ENCODE results near the gene LMBRD1.

Gene LMBRD1

DNA sequence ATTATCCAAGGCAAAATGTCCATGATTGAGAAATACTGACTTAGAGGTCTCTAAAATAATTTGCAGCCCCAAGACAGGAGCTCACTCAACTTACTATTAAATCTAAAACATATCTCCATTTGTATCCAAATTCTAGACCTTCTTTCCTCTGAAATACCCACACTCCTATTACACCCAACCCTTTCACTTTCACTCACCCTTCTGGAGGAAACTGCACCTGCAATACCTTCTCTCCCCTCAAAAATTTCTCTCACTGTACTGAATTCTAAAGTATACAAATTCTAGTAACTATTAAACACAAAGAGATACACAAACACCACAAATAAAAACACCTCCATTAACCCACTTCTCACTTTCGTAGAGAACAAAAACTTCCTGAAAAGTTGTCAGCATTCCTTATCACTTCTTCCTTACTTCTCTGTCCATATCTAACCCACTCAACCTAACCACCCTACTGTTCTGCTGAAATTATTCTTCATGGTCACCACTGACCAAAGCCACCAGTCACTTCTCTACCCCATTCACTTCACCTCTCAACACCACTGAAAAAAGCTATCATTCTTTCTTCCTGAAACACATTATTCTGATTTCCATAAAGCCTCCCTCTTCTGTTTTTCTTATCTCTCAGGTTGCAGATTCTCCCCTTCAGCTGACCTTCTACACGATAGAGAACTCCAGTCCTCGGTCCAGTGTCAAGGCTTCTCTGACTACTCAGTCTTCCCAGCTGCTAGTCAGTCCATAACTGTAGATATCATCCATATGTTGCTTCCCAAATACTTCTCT lies 12.0 kb downstream of the LMBRD1 start:
- Histone ChIP-seq H3K4me3 (ENCODE audit: insufficient read depth, low read depth, low read length, poor library complexity, severe bottlenecking) (no peak overlapping the region), H3K27me3 (replicated peaks; ENCODE audit: control insufficient read depth, insufficient read depth, low read length, poor library complexity, severe bottlenecking) (no peaks in the 10 kb centered on the region), H3K36me3 (ENCODE audit: control insufficient read depth, insufficient read depth, low read length) (peaks cover 10% of the 10 kb centered on the region), H3K27ac (ENCODE audit: insufficient read depth, low read length, poor library complexity, severe bottlenecking) (no peak overlapping the region), H3K4me1 (ENCODE audit: control insufficient read depth, insufficient read depth, low read length, poor library complexity, severe bottlenecking) (no peaks in the 10 kb centered on the region), H3K9me3 (ENCODE audit: control insufficient read depth, low read length) (no peaks in the 10 kb centered on the region)
- no peak for DNase-seq

DNA sequence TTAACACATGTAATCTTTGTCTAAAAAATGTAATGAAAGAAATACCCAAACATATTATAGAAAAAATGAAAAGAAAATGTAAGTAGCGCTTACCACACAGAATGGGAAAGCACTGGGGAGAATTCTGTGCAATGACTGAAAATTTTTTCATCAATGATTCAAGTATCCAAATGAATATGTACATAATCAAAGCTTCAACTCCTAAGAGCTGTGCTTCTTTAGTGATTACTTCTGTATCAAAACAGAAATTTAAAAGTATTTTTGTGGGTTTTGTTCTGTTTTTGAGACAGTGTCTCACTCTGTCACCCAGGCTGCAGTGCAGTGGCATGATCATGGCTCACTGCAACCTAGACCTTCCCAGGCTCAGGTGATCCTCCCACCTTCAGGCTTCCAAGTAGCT lies 13.7 kb downstream of the LMBRD1 start:
- Histone ChIP-seq H3K27ac (ENCODE audit: insufficient read depth, low read length, poor library complexity, severe bottlenecking) (no peak overlapping the region), H3K36me3 (ENCODE audit: control insufficient read depth, insufficient read depth, low read length) (peaks cover 11% of the 10 kb centered on the region), H3K27me3 (replicated peaks; ENCODE audit: control insufficient read depth, insufficient read depth, low read length, poor library complexity, severe bottlenecking) (no peaks in the 10 kb centered on the region), H3K4me1 (ENCODE audit: control insufficient read depth, insufficient read depth, low read length, poor library complexity, severe bottlenecking) (no peaks in the 10 kb centered on the region), H3K9me3 (ENCODE audit: control insufficient read depth, low read length) (no peaks in the 10 kb centered on the region), H3K4me3 (ENCODE audit: insufficient read depth, low read depth, low read length, poor library complexity, severe bottlenecking) (no peak overlapping the region)
- no peak for DNase-seq

DNA sequence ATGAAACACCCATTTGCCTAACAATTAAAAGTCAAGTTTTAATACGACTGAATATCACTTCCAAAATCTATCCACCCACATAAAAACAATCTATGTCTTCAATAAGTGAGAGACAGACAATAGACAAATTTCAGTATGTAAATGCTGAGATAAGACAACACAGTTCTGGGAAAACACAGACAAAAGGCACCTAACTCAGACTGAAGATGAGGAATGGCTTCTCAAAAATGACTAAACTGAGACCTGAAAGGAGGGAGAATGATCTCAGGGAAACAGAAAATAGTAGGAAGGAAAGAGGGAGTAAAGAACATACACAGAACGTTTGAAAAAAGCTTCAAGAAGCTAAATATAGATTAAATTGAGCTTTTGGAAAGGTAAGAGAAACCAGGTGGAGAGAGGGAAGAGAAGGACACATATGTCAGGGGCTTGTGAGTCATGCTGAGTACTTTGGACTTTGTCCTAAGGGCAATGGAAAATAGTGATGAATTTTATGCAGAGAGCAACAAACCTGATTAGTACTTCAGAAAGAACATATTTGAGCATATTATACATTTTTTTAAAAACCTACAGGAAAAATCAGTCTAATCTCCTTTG lies 16.1 kb downstream of the LMBRD1 start:
- H3K4me1 ChIP-seq (ENCODE audit: control insufficient read depth, insufficient read depth, low read length, poor library complexity, severe bottlenecking), result no peaks in the 10 kb centered on the region
- DNase-seq, result no peak
- peaks cover 11% of the 10 kb centered on the region for H3K36me3 ChIP-seq (ENCODE audit: control insufficient read depth, insufficient read depth, low read length)
- H3K27ac ChIP-seq (ENCODE audit: insufficient read depth, low read length, poor library complexity, severe bottlenecking), result no peak overlapping the region
- no peak overlapping the region for H3K4me3 ChIP-seq (ENCODE audit: insufficient read depth, low read depth, low read length, poor library complexity, severe bottlenecking)
- H3K27me3 ChIP-seq (replicated peaks; ENCODE audit: control insufficient read depth, insufficient read depth, low read length, poor library complexity, severe bottlenecking), result no peaks in the 10 kb centered on the region
- H3K9me3 ChIP-seq (ENCODE audit: control insufficient read depth, low read length), result no peaks in the 10 kb centered on the region

DNA sequence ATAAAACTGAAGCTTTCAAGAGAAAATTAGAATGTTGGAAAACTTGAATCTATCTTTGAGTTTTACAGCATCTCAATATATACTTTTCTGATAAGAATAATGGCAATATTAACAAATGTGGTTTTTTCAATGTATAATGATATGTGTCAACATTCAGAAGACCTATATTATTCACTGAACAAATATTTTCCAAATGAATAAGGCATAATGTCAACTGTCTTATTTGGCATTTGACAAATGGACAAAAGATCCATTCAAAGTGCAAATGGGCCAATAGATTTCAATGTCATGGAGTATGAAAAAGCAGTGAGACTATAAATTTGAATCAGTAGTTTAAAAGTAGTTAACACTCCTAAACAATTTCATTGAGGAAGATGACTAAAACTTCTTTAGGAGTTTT lies 20.9 kb downstream of the LMBRD1 start:
- H3K36me3 ChIP-seq (ENCODE audit: control insufficient read depth, insufficient read depth, low read length), result peaks cover 11% of the 10 kb centered on the region

DNA sequence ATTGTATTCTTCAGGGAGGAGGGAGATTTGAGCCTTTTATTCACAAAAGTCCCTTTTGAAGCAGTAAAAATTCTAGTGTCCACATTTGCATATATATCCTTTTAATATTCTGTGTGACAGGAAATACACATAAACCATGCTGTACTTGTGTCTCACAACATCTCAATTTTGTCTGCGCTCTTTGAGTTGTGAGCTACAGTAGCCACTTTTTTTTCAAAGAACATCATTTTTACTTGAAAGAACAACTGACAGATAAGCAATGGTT lies 21.3 kb downstream of the LMBRD1 start:
- H3K27ac ChIP-seq (ENCODE audit: insufficient read depth, low read length, poor library complexity, severe bottlenecking), result no peak overlapping the region
- H3K4me3 ChIP-seq (ENCODE audit: insufficient read depth, low read depth, low read length, poor library complexity, severe bottlenecking), result no peak overlapping the region
- no peaks in the 10 kb centered on the region for H3K4me1 ChIP-seq (ENCODE audit: control insufficient read depth, insufficient read depth, low read length, poor library complexity, severe bottlenecking)
- H3K27me3 ChIP-seq (replicated peaks; ENCODE audit: control insufficient read depth, insufficient read depth, low read length, poor library complexity, severe bottlenecking), result no peaks in the 10 kb centered on the region
- no peak for DNase-seq
- H3K9me3 ChIP-seq (ENCODE audit: control insufficient read depth, low read length), result no peaks in the 10 kb centered on the region
- peaks cover 8% of the 10 kb centered on the region for H3K36me3 ChIP-seq (ENCODE audit: control insufficient read depth, insufficient read depth, low read length)

More for the DNA sequence above, 20.9 kb downstream of the LMBRD1 start:
- no peak for DNase-seq
- H3K27ac ChIP-seq (ENCODE audit: insufficient read depth, low read length, poor library complexity, severe bottlenecking), result no peak overlapping the region
- no peak overlapping the region for H3K4me3 ChIP-seq (ENCODE audit: insufficient read depth, low read depth, low read length, poor library complexity, severe bottlenecking)
- no peaks in the 10 kb centered on the region for H3K9me3 ChIP-seq (ENCODE audit: control insufficient read depth, low read length)
- H3K27me3 ChIP-seq (replicated peaks; ENCODE audit: control insufficient read depth, insufficient read depth, low read length, poor library complexity, severe bottlenecking), result no peaks in the 10 kb centered on the region
- no peaks in the 10 kb centered on the region for H3K4me1 ChIP-seq (ENCODE audit: control insufficient read depth, insufficient read depth, low read length, poor library complexity, severe bottlenecking)

DNA sequence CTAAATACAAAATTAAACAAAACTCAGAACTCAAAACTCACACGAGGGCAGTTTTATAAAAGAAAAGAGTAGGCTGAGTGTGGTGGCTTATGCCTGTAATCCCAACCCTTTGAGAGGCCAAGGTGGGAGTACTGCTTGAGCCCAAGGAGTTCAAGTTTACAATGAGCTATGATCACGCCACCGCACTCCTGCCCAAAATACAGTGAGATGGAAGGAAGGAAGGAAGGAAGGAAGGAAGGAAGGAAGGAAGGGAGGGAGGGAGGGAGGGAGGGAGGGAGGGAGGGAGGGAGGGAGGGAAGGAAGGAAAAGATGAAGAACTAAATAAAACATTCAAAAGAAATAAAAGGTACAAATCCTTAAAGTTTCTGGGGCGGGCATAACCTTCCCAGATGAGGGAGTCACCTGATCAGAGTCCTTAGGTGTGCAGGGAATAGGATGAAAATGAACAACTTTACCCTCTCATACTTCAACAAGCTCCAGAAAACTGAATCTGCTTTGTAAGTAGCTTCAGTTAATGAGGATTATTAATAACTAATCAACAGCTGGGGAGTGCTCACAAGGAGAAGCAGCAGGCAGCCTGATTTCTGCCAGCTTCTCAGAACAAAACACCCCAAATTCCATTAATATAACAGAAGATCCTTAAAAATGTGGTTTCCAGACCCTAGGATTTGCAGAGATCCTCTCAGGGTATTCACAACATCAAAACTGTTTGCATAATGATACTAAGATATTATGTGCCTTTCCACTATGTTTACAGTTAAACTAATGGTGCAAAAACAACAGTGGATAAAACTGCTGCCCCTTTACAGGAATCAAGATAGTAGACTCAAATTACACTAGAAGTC lies 21.8 kb downstream of the LMBRD1 start:
- no peak overlapping the region for H3K4me3 ChIP-seq (ENCODE audit: insufficient read depth, low read depth, low read length, poor library complexity, severe bottlenecking)
- peaks cover 7% of the 10 kb centered on the region for H3K36me3 ChIP-seq (ENCODE audit: control insufficient read depth, insufficient read depth, low read length)
- no peak for DNase-seq
- no peaks in the 10 kb centered on the region for H3K4me1 ChIP-seq (ENCODE audit: control insufficient read depth, insufficient read depth, low read length, poor library complexity, severe bottlenecking)
- H3K27me3 ChIP-seq (replicated peaks; ENCODE audit: control insufficient read depth, insufficient read depth, low read length, poor library complexity, severe bottlenecking), result no peaks in the 10 kb centered on the region
- H3K9me3 ChIP-seq (ENCODE audit: control insufficient read depth, low read length), result no peaks in the 10 kb centered on the region
- H3K27ac ChIP-seq (ENCODE audit: insufficient read depth, low read length, poor library complexity, severe bottlenecking), result no peak overlapping the region

DNA sequence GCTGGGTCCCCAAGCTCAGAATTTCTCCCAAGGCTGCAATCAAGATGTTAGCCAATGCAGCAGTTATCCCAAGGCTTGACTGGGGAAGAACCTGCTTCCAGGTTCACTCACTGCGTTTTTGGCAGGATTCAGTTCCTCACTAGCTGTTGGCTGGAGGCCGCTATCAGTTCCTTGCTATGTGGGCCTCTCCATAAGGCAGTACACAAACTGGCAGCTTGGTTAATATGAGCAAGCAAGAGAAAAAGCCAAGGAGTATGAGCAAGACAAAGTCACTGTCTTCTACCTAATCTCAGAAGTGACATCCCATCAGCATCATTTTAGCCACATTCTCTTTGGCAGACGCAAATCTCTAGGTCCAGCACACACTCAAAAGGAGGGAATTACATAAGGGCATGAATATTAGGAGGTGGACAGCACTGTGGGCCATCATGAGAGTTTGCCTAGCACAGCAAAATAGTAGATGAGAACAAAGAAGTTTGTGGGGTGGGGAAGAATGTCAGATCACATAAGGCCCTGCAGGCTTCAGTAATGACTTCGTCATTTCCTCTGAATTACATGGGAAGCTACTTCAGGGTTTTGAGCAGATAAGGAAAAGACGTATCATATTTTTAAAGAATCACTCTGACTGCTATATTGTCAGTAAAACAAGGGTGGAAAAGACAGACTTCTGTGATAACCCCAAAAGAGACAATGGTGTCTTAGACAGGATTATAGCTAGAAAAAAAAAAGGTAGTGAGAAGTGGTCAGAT lies 25.5 kb downstream of the LMBRD1 start:
- Histone ChIP-seq H3K27ac (ENCODE audit: insufficient read depth, low read length, poor library complexity, severe bottlenecking) (no peak overlapping the region), H3K4me1 (ENCODE audit: control insufficient read depth, insufficient read depth, low read length, poor library complexity, severe bottlenecking) (no peaks in the 10 kb centered on the region), H3K9me3 (ENCODE audit: control insufficient read depth, low read length) (no peaks in the 10 kb centered on the region), H3K27me3 (replicated peaks; ENCODE audit: control insufficient read depth, insufficient read depth, low read length, poor library complexity, severe bottlenecking) (no peaks in the 10 kb centered on the region), H3K36me3 (ENCODE audit: control insufficient read depth, insufficient read depth, low read length) (peaks cover 6% of the 10 kb centered on the region), H3K4me3 (ENCODE audit: insufficient read depth, low read depth, low read length, poor library complexity, severe bottlenecking) (no peak overlapping the region)
- DNase-seq, result no peak

DNA sequence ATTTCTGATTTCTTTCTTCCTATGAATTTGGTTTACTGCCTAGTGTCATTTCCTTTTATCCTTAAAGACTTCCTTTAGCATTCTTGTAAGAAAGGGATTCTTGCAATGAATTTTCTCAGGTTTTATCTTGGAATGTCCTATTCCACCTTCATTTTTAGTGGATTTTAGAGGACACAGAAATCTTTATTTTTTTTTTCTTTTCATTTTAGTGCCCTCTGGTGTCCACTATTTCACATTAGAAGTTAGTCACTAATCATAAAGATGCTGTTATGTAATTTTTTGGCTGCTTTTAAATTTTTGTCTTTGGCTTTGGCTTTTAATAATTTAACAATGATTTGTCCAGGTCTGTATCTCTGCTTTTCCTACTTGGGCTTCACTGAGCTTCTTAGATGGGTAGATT lies 28.1 kb downstream of the LMBRD1 start:
- no peaks in the 10 kb centered on the region for H3K9me3 ChIP-seq (ENCODE audit: control insufficient read depth, low read length)
- H3K36me3 ChIP-seq (ENCODE audit: control insufficient read depth, insufficient read depth, low read length), result peaks cover 6% of the 10 kb centered on the region
- H3K27ac ChIP-seq (ENCODE audit: insufficient read depth, low read length, poor library complexity, severe bottlenecking), result no peak overlapping the region
- H3K4me1 ChIP-seq (ENCODE audit: control insufficient read depth, insufficient read depth, low read length, poor library complexity, severe bottlenecking), result no peaks in the 10 kb centered on the region
- H3K4me3 ChIP-seq (ENCODE audit: insufficient read depth, low read depth, low read length, poor library complexity, severe bottlenecking), result no peak overlapping the region
- H3K27me3 ChIP-seq (replicated peaks; ENCODE audit: control insufficient read depth, insufficient read depth, low read length, poor library complexity, severe bottlenecking), result no peaks in the 10 kb centered on the region
- DNase-seq, result no peak

DNA sequence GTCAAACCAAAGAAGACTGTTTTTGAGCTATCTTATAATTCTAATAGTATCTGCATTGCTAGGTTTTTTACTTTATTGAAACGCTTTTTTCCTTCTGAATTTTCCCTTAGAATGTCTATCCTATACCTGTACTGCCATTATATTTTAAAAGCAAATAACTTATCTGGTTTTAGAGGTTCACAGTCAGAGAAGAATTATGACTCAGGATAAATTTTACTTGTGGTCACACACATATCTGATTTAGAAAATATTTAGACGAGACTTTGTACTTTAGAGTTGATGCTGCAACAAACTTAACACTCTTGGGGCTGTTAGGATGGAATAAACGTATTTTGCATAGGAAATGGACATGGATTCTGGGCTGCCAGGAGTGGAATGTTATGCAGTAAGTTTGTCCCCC lies 33.0 kb downstream of the LMBRD1 start:
- Histone ChIP-seq H3K27ac (ENCODE audit: insufficient read depth, low read length, poor library complexity, severe bottlenecking) (no peak overlapping the region), H3K9me3 (ENCODE audit: control insufficient read depth, low read length) (no peaks in the 10 kb centered on the region), H3K36me3 (ENCODE audit: control insufficient read depth, insufficient read depth, low read length) (no peaks in the 10 kb centered on the region), H3K27me3 (replicated peaks; ENCODE audit: control insufficient read depth, insufficient read depth, low read length, poor library complexity, severe bottlenecking) (no peaks in the 10 kb centered on the region), H3K4me1 (ENCODE audit: control insufficient read depth, insufficient read depth, low read length, poor library complexity, severe bottlenecking) (no peaks in the 10 kb centered on the region), H3K4me3 (ENCODE audit: insufficient read depth, low read depth, low read length, poor library complexity, severe bottlenecking) (no peak overlapping the region)
- no peak for DNase-seq

Measured in effector memory CD4-positive, alpha-beta T cell (primary cell).